Fibroblast of lung (primary cell): ENCODE results near the gene SLC44A5. TPM values are rescaled to one million over a fixed set of nuclear protein-coding genes. Genes with fewer than 3 reads are reported as not detected.

Source experiments
- DNase-seq, 2 donors: peaks; one replicate each; pipeline versions ENCODE4 v3.0.0 to v3.0.0-alpha.2; 2010; ENCODE audit warnings: low read depth in 2 of 2
- H2AFZ ChIP-seq: 2 replicates; pipeline ENCODE4 v1.5.1; 2012; ENCODE audit warnings: low read length, control low read depth, inconsistent platforms
- H3K27ac ChIP-seq: 2 replicates; pipeline ENCODE4 v1.5.1; 2011; ENCODE audit warnings: low read length, control low read depth; ENCODE audit not compliant: insufficient read depth
- H3K27me3 ChIP-seq: 2 replicates; pipeline ENCODE4 v1.5.1; 2011; ENCODE audit warnings: mild to moderate bottlenecking, low read length; ENCODE audit not compliant: control insufficient read depth, insufficient read depth
- H3K36me3 ChIP-seq: 2 replicates; pipeline ENCODE4 v1.5.1; 2011; ENCODE audit warnings: low read length; ENCODE audit not compliant: control insufficient read depth, insufficient read depth
- H3K4me1 ChIP-seq: 2 replicates; pipeline ENCODE4 v1.5.1; 2011; ENCODE audit warnings: low read length; ENCODE audit not compliant: control insufficient read depth, insufficient read depth; ENCODE audit errors: extremely low read depth
- H3K4me2 ChIP-seq: 2 replicates; pipeline ENCODE4 v1.5.1; 2011; ENCODE audit warnings: low read length, control low read depth; ENCODE audit not compliant: insufficient read depth; ENCODE audit errors: extremely low read depth
- H3K4me3 ChIP-seq, 4 experiments: fragments of 200-600 bp in 1 of 4; sonication (generic) in 1 of 4; replicated peaks in 1 of 4; 2 replicates each; pipeline ENCODE4 v1.5.1; 2011 to 2016; ENCODE audit warnings: low read length in 4 of 4, low read depth in 3 of 4, mild to moderate bottlenecking in 3 of 4, control low read depth in 2 of 4, inconsistent platforms in 1 of 4, mixed read lengths in 1 of 4; ENCODE audit not compliant: insufficient read depth in 1 of 4; ENCODE audit errors: control extremely low read depth in 1 of 4
- H3K79me2 ChIP-seq: 2 replicates; pipeline ENCODE4 v1.5.1; 2012; ENCODE audit warnings: mild to moderate bottlenecking, low read length, inconsistent platforms; ENCODE audit not compliant: control insufficient read depth, insufficient read depth
- H3K9ac ChIP-seq: 2 replicates; pipeline ENCODE4 v1.5.1; 2011; ENCODE audit warnings: mild to moderate bottlenecking, low read length, control low read depth; ENCODE audit not compliant: insufficient read depth
- H3K9me3 ChIP-seq: 2 replicates; pipeline ENCODE4 v1.5.1; 2012; ENCODE audit warnings: low read depth, low read length; ENCODE audit not compliant: control insufficient read depth, insufficient read depth
- H4K20me1 ChIP-seq: 2 replicates; pipeline ENCODE4 v1.5.1; 2011; ENCODE audit warnings: low read length; ENCODE audit not compliant: control insufficient read depth, insufficient read depth; ENCODE audit errors: extremely low read depth
- EZH2 ChIP-seq: IDR thresholded peaks from 2 replicates; pipeline ENCODE4 v1.5.1; 2012; ENCODE audit warnings: low read length, control low read depth, mild to moderate bottlenecking; ENCODE audit errors: missing control alignments
- polyA plus RNA-seq, 2 donors: library from polyadenylated mRNA; depleted of rRNA in 1 of 2; stranded (reverse) in 1 of 2; unstranded in 1 of 2; fragments of >200 nt; gene quantifications; 2 replicates each; pipeline ENCODE4 v1.2.1, GENCODE V29; 2011 to 2012; ENCODE audit warnings: missing spikeins in 1 of 2
- total RNA-seq: library from RNA; depleted of rRNA; stranded (reverse); fragments of >200 nt; gene quantifications from 2 replicates; pipeline ENCODE4 v1.2.1, GENCODE V29; 2014
- TF ChIP-seq, protein P1 (sequence below), 2 donors: IDR thresholded peaks in 1 of 2; conservative IDR thresholded peaks in 1 of 2; 1 replicate in 1 of 2; 2 replicates in 1 of 2; pipeline ENCODE4 v1.5.1; 2011 to 2012; ENCODE audit warnings: low read length in 2 of 2, control low read depth in 1 of 2, inconsistent platforms in 1 of 2, low read depth in 1 of 2, mild to moderate bottlenecking in 1 of 2

Gene SLC44A5
- total and polyA plus RNA-seq, 2 donors (not counting 1 experiment from before 2014, with no cell fraction given) = under 0.01 to 0.03 TPM

DNA sequence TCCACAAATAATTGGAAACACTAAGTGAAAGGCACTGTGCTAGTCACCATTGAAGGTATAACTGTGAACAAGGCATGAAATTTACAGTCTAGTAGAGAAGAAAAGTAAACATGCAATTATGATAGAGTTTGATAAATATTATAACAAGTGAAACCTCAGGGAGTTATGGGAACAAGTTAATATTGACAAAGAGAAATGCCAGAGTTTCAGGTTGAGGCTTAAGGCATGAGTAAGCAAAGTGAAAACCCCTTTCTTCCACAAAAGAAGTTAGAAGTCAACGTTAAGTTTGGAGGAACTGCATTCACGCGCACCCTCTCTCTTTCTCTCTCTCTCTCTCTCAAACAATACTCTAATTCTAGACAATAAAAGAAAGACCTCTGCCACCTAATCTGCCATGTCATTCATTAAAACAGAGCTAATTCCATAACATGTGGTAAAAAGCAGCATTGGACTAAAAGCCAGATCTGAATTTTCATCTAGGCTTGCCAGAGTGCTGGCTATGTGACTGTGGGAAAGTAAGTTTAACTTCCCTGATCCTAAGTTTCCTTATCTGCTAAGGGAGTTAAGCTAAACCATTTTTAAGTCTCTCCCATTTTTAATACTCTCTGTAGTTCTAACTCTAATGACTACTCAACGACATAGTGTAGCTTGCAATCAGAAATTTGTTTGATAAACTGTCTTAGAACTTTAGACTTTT is 22.0 kb downstream of the SLC44A5 start:
- H3K4me3 ChIP-seq = no peak overlapping the region
- H3K79me2 ChIP-seq = no peaks in the 10 kb centered on the region
- H2AFZ ChIP-seq = no peak overlapping the region
- H4K20me1 ChIP-seq = no peaks in the 10 kb centered on the region
- no peak overlapping the region for H3K9ac ChIP-seq
- TF ChIP-seq, protein P1, sequence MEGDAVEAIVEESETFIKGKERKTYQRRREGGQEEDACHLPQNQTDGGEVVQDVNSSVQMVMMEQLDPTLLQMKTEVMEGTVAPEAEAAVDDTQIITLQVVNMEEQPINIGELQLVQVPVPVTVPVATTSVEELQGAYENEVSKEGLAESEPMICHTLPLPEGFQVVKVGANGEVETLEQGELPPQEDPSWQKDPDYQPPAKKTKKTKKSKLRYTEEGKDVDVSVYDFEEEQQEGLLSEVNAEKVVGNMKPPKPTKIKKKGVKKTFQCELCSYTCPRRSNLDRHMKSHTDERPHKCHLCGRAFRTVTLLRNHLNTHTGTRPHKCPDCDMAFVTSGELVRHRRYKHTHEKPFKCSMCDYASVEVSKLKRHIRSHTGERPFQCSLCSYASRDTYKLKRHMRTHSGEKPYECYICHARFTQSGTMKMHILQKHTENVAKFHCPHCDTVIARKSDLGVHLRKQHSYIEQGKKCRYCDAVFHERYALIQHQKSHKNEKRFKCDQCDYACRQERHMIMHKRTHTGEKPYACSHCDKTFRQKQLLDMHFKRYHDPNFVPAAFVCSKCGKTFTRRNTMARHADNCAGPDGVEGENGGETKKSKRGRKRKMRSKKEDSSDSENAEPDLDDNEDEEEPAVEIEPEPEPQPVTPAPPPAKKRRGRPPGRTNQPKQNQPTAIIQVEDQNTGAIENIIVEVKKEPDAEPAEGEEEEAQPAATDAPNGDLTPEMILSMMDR (conservative IDR thresholded peaks at IDR 0.05 in 1 of 2, IDR thresholded peaks at IDR 0.05 in 1 of 2; ENCODE audit: low read depth in 1 of 2, low read length in 2 of 2) = no peak
- no peak for TF ChIP-seq EZH2
- no peaks in the 10 kb centered on the region for H3K9me3 ChIP-seq
- H3K27ac ChIP-seq = no peak overlapping the region
- no peak for DNase-seq
- no peaks in the 10 kb centered on the region for H3K27me3 ChIP-seq
- H3K36me3 ChIP-seq = no peaks in the 10 kb centered on the region
- H3K4me2 ChIP-seq = no peak overlapping the region
- no peaks in the 10 kb centered on the region for H3K4me1 ChIP-seq

DNA sequence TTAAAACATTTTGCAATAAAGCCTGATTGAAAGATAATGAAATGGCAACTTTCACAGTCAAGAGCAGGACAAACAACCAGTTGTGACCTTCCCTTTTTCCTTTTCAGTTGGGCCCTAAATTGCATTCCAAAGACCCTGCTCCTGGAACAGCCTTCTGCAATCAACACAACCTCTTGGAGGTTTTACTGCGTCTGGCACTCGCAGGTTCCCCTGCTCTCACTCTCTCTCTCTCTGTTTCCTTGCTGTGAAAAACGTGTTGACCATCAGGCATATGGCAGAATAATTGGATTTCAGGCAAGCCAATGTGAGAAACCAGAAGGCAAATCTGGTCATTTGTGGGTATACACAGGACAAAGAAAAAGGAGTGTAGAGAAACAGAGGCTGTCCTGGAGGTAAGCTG is 23.2 kb downstream of the SLC44A5 start:
- Histone ChIP-seq H4K20me1 (no peaks in the 10 kb centered on the region), H3K9ac (no peak overlapping the region), H3K9me3 (no peaks in the 10 kb centered on the region), H3K36me3 (no peaks in the 10 kb centered on the region), H3K4me3 (no peak overlapping the region), H3K4me2 (no peak overlapping the region), H2AFZ (no peak overlapping the region), H3K27me3 (no peaks in the 10 kb centered on the region), H3K27ac (no peak overlapping the region), H3K79me2 (no peaks in the 10 kb centered on the region), H3K4me1 (no peaks in the 10 kb centered on the region)
- TF ChIP-seq, protein P1 (conservative IDR thresholded peaks at IDR 0.05 in 1 of 2, IDR thresholded peaks at IDR 0.05 in 1 of 2; ENCODE audit: low read depth in 1 of 2, low read length in 2 of 2) = no peak
- TF ChIP-seq EZH2 = no peak
- no peak for DNase-seq

DNA sequence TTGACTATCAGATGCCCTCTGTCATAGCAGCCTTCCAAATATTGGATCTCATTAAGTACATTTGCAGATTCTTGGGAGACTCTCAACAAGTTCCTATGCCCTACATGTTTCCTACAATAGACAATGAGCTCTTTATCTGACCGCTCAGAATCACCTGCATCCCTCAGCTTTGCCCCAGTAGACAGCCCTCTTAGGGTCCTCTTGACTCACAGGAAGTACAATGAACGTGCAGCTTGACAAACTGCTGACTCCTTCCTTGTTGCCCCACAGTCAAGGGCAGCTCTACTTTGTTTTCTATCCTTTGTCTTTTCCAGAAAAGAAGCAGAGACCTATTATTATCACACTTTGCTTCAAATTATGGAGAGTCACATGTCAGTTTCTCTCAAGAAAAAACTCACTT is 27.6 kb downstream of the SLC44A5 start:
- H3K9me3 ChIP-seq = no peaks in the 10 kb centered on the region
- H2AFZ ChIP-seq = no peak overlapping the region
- H3K27me3 ChIP-seq = no peaks in the 10 kb centered on the region
- no peak for DNase-seq
- H3K27ac ChIP-seq = no peak overlapping the region
- H3K4me3 ChIP-seq = no peak overlapping the region
- H3K4me1 ChIP-seq = no peaks in the 10 kb centered on the region
- H4K20me1 ChIP-seq = no peaks in the 10 kb centered on the region
- H3K79me2 ChIP-seq = no peaks in the 10 kb centered on the region
- no peaks in the 10 kb centered on the region for H3K36me3 ChIP-seq
- TF ChIP-seq, protein P1 (conservative IDR thresholded peaks at IDR 0.05 in 1 of 2, IDR thresholded peaks at IDR 0.05 in 1 of 2; ENCODE audit: low read depth in 1 of 2, low read length in 2 of 2) = no peak
- no peak overlapping the region for H3K4me2 ChIP-seq
- no peak overlapping the region for H3K9ac ChIP-seq
